Measurements from ENCODE around the gene NOTCH2.

Gene NOTCH2

DNA sequence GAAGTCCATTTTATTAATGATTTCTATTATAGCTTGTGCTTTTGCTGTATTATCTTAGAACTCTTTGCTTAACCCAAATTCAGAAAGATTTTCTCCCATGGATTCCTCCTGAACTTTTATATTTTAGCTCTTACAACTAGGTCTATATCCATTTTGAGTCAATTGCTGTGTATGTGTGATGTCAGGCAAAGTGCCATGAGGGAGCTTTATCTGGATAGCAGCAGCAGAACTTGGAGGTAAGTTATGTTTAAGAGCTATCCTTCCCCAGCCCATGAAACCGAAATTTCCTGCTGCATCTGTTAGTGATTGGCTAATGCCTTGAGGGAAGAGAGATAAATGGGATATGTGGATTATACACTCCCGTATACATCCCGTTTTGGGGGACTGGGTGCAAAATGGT lies 203.0 kb downstream of the NOTCH2 start:
- H3K4me3 ChIP-seq (ENCODE audit: low read length in 2 of 2) = no peak overlapping the region
- H3K23ac ChIP-seq (ENCODE audit: low read depth, low read length, poor library complexity) = no peak overlapping the region
- H3K36me3 ChIP-seq (replicated peaks in 1 of 2; ENCODE audit: control insufficient read depth in 2 of 2, insufficient read depth in 2 of 2, low read length in 2 of 2) = no peaks in the 10 kb centered on the region
- no peak overlapping the region for H4K8ac ChIP-seq (ENCODE audit: low read depth, low read length)
- no peak for DNase-seq (ENCODE audit: low spot score)
- no peak overlapping the region for H3K18ac ChIP-seq (ENCODE audit: low read length)
- no peak overlapping the region for H2BK5ac ChIP-seq (ENCODE audit: low read length)
- no peak overlapping the region for H2AFZ ChIP-seq (ENCODE audit: low read length)
- H4K91ac ChIP-seq (ENCODE audit: low read depth, low read length, poor library complexity) = no peak overlapping the region
- H3K9ac ChIP-seq (ENCODE audit: low read depth, low read length, poor library complexity) = no peak overlapping the region
- WGBS, 2 donors (ENCODE audit: extremely low coverage in 2 of 2, insufficient read length in 2 of 2, insufficient replicate concordance in 1 of 2) = no CpG with 5 or more reads among the region's 3 CpGs
- no peaks in the 10 kb centered on the region for H3K79me1 ChIP-seq (ENCODE audit: low read depth, low read length)
- no peaks in the 10 kb centered on the region for H3K9me3 ChIP-seq (replicated peaks in 1 of 2; ENCODE audit: control insufficient read depth in 2 of 2, insufficient read depth in 1 of 2, low read depth in 1 of 2, low read length in 2 of 2)
- no peak overlapping the region for H3K27ac ChIP-seq (replicated peaks; ENCODE audit: low read length)
- H2BK120ac ChIP-seq (ENCODE audit: low read depth, low read length) = no peak overlapping the region
- no peak overlapping the region for H3K4me2 ChIP-seq (ENCODE audit: insufficient read depth, low read length, poor library complexity, severe bottlenecking)
- H3K27me3 ChIP-seq (ENCODE audit: control insufficient read depth in 3 of 3, insufficient read depth in 3 of 3, low read depth in 1 of 3, low read length in 3 of 3) = peaks cover 0 to 9% (median 0%) of the 10 kb centered on the region in 3 experiments
- no peak overlapping the region for H2BK15ac ChIP-seq (ENCODE audit: low read length)
- H2AK5ac ChIP-seq (ENCODE audit: low read depth, low read length) = no peak overlapping the region
- no peak overlapping the region for H3K4ac ChIP-seq (ENCODE audit: low read length)
- H3K14ac ChIP-seq (ENCODE audit: low read length) = no peak overlapping the region
- peaks cover 0 to 5% of the 10 kb centered on the region in 2 donors for H3K4me1 ChIP-seq (ENCODE audit: control insufficient read depth in 2 of 2, insufficient read depth in 1 of 2, low read depth in 1 of 2, low read length in 2 of 2)
- H2BK12ac ChIP-seq (ENCODE audit: low read length) = no peak overlapping the region

DNA sequence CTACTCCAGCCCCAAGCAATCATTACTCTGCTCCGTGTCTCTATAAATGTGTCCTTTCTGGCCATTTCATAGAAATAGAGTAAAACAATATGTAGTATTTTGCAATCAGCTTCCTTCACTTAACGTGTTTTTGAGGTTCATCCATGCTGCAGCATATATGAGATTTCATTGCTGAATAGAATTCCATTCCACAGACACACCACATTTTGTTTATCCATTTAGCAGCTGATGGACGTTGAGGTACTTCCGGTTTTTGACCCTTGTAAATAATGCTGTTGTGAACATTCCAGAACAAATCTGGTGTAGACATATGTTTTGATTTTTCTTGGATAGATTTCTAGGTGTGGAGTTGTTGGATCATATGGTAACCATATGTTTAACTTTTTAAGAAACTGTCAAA lies 203.8 kb downstream of the NOTCH2 start:
- H3K27me3 ChIP-seq (ENCODE audit: control insufficient read depth in 3 of 3, insufficient read depth in 3 of 3, low read depth in 1 of 3, low read length in 3 of 3) = peaks cover 0 to 9% (median 0%) of the 10 kb centered on the region in 3 experiments
- no peaks in the 10 kb centered on the region for H3K36me3 ChIP-seq (replicated peaks in 1 of 2; ENCODE audit: control insufficient read depth in 2 of 2, insufficient read depth in 2 of 2, low read length in 2 of 2)
- no peak overlapping the region for H3K27ac ChIP-seq (replicated peaks; ENCODE audit: low read length)
- no peak overlapping the region for H3K18ac ChIP-seq (ENCODE audit: low read length)
- no peak overlapping the region for H4K8ac ChIP-seq (ENCODE audit: low read depth, low read length)
- no peak overlapping the region for H3K14ac ChIP-seq (ENCODE audit: low read length)
- no peaks in the 10 kb centered on the region for H3K4me1 ChIP-seq (ENCODE audit: control insufficient read depth in 2 of 2, insufficient read depth in 1 of 2, low read depth in 1 of 2, low read length in 2 of 2)
- H3K9me3 ChIP-seq (replicated peaks in 1 of 2; ENCODE audit: control insufficient read depth in 2 of 2, insufficient read depth in 1 of 2, low read depth in 1 of 2, low read length in 2 of 2) = no peaks in the 10 kb centered on the region
- no peak overlapping the region for H3K4ac ChIP-seq (ENCODE audit: low read length)
- DNase-seq (ENCODE audit: low spot score) = no peak
- WGBS, 2 donors (ENCODE audit: extremely low coverage in 2 of 2, insufficient read length in 2 of 2, insufficient replicate concordance in 1 of 2) = no CpG with 5 or more reads among the region's 4 CpGs
- H3K23ac ChIP-seq (ENCODE audit: low read depth, low read length, poor library complexity) = no peak overlapping the region
- H2AK5ac ChIP-seq (ENCODE audit: low read depth, low read length) = no peak overlapping the region
- H2BK12ac ChIP-seq (ENCODE audit: low read length) = no peak overlapping the region
- no peak overlapping the region for H2BK15ac ChIP-seq (ENCODE audit: low read length)
- no peaks in the 10 kb centered on the region for H3K79me1 ChIP-seq (ENCODE audit: low read depth, low read length)
- no peak overlapping the region for H4K91ac ChIP-seq (ENCODE audit: low read depth, low read length, poor library complexity)
- no peak overlapping the region for H2AFZ ChIP-seq (ENCODE audit: low read length)
- H3K4me2 ChIP-seq (ENCODE audit: insufficient read depth, low read length, poor library complexity, severe bottlenecking) = no peak overlapping the region
- H2BK120ac ChIP-seq (ENCODE audit: low read depth, low read length) = no peak overlapping the region
- H3K4me3 ChIP-seq (ENCODE audit: low read length in 2 of 2) = no peak overlapping the region
- H2BK5ac ChIP-seq (ENCODE audit: low read length) = no peak overlapping the region
- no peak overlapping the region for H3K9ac ChIP-seq (ENCODE audit: low read depth, low read length, poor library complexity)

DNA sequence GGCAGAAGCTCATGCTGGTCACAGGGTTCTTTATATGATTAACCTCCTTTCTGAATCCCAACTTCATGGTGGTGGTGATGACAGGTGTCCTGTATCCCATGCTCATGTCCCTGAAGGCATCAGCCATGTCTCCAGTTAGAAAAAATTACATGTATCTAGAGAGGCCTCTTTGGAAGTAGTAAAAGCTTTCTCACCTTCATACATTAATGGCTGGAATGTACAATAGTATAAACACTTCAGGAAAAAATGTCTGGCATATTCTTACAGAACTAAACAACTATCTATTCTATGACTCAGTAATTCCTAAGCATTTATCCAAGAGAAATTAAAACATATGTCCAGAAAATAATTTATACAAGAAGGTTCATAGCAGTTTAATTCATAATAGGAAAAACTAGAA lies 207.2 kb downstream of the NOTCH2 start:
- Histone ChIP-seq H3K23ac (ENCODE audit: low read depth, low read length, poor library complexity) (no peak overlapping the region), H3K27me3 (ENCODE audit: control insufficient read depth in 3 of 3, insufficient read depth in 3 of 3, low read depth in 1 of 3, low read length in 3 of 3) (peaks cover 0 to 9% (median 0%) of the 10 kb centered on the region in 3 experiments), H3K9ac (ENCODE audit: low read depth, low read length, poor library complexity) (no peak overlapping the region), H2AFZ (ENCODE audit: low read length) (no peak overlapping the region), H3K4ac (ENCODE audit: low read length) (no peak overlapping the region), H4K91ac (ENCODE audit: low read depth, low read length, poor library complexity) (no peak overlapping the region), H3K4me3 (ENCODE audit: low read length in 2 of 2) (no peak overlapping the region), H3K14ac (ENCODE audit: low read length) (no peak overlapping the region), H4K8ac (ENCODE audit: low read depth, low read length) (no peak overlapping the region), H2BK15ac (ENCODE audit: low read length) (no peak overlapping the region), H3K36me3 (replicated peaks in 1 of 2; ENCODE audit: control insufficient read depth in 2 of 2, insufficient read depth in 2 of 2, low read length in 2 of 2) (no peaks in the 10 kb centered on the region), H2BK12ac (ENCODE audit: low read length) (no peak overlapping the region), H3K9me3 (replicated peaks in 1 of 2; ENCODE audit: control insufficient read depth in 2 of 2, insufficient read depth in 1 of 2, low read depth in 1 of 2, low read length in 2 of 2) (no peaks in the 10 kb centered on the region), H2AK5ac (ENCODE audit: low read depth, low read length) (no peak overlapping the region), H3K4me2 (ENCODE audit: insufficient read depth, low read length, poor library complexity, severe bottlenecking) (no peak overlapping the region), H3K79me1 (ENCODE audit: low read depth, low read length) (no peaks in the 10 kb centered on the region), H2BK5ac (ENCODE audit: low read length) (no peak overlapping the region), H3K18ac (ENCODE audit: low read length) (no peak overlapping the region), H3K4me1 (ENCODE audit: control insufficient read depth in 2 of 2, insufficient read depth in 1 of 2, low read depth in 1 of 2, low read length in 2 of 2) (no peaks in the 10 kb centered on the region), H3K27ac (replicated peaks; ENCODE audit: low read length) (no peak overlapping the region), H2BK120ac (ENCODE audit: low read depth, low read length) (no peak overlapping the region)
- no peak for DNase-seq (ENCODE audit: low spot score)
